ENCODE results near the gene SMURF1. TPM values are rescaled to one million over a fixed set of nuclear protein-coding genes. Genes with fewer than 3 reads are reported as not detected.

Gene SMURF1
- total RNA-seq, 2 experiments from 2014 or later, result 10.3 to 10.4 TPM

DNA sequence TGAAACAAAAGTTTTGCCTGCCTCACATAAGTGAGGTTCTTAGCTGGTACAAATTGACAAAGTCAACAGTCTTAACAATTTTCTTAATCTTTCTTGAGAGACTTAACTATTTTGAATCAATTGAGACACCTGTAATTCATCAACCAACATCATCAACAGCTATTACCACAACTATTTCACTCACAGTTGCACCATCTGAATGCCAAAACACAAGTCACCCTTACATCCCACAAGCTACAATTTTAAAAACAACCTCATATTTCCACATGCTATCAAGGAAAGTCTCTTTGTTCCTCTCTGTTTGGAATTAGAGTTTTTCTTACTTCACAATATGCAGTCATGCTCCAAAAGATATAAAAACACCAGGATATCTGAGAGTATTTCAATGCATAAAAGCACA lies 4.9 kb downstream of the SMURF1 start:
- H3K27me3 Mint-ChIP-seq (ENCODE audit: low read depth), result no peaks in the 10 kb centered on the region
- H3K27ac Mint-ChIP-seq, result no peak overlapping the region
- peaks cover 27% of the 10 kb centered on the region for H3K4me1 Mint-ChIP-seq (ENCODE audit: low read depth)
- H3K36me3 Mint-ChIP-seq (ENCODE audit: low read depth), result peaks cover 11% of the 10 kb centered on the region
- ChIA-PET POLR2A (no interaction called here), CTCF (no interaction called here)
- no peak for ATAC-seq
- DNase-seq, result no peak
- H3K4me3 Mint-ChIP-seq, result no peak overlapping the region
- H3K9me3 Mint-ChIP-seq (ENCODE audit: insufficient read depth), result no peaks in the 10 kb centered on the region

DNA sequence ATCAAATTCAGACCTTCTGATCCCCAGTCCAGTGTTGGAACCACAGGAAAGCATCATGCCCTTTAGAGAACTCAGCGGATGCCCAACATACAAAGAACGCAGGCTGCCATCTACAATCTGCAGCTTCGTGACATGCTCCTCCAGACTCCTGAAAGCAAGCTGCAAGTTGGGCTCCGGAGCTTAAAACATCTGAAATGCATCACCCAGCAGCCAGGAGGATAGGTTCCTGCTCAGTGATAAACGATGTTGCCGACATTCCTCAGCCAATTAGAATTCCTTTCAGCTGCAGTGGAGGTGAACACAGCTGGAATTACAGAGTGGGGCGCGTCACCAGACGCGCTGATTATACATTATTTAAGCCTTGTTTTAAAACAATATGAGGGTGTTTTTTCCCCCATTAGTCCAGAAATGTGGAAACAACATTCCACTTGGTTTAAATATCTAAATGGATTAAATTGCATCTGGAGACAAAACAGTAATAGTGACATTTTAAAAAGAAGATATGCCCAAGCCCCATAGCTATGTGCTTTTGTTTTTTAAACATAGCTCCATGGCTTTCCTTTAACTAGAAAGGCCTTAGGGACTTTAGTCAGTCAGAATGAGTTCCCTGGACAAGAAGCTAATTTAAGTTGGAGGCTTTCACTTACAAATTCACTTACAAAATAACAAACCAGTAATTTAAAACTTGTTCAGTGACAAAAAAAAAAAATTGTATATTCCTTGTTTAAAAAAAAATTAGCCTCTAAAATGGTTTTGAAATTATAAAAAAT lies 6.3 kb downstream of the SMURF1 start:
- Mint-ChIP-seq H3K9me3 (ENCODE audit: insufficient read depth) (no peaks in the 10 kb centered on the region), H3K27ac (no peak overlapping the region), H3K27me3 (ENCODE audit: low read depth) (no peaks in the 10 kb centered on the region), H3K4me1 (ENCODE audit: low read depth) (peaks cover 24% of the 10 kb centered on the region), H3K4me3 (no peak overlapping the region), H3K36me3 (ENCODE audit: low read depth) (peaks cover 14% of the 10 kb centered on the region)
- DNase-seq (no peak), ATAC-seq (no peak)
- CTCF ChIA-PET, result interaction anchor here (1.4 kb wide), 1 partner anchor 9 kb away, joined by 7 read pairs; no protein-coding TSS in a partner anchor
- POLR2A ChIA-PET, result no interaction called here

DNA sequence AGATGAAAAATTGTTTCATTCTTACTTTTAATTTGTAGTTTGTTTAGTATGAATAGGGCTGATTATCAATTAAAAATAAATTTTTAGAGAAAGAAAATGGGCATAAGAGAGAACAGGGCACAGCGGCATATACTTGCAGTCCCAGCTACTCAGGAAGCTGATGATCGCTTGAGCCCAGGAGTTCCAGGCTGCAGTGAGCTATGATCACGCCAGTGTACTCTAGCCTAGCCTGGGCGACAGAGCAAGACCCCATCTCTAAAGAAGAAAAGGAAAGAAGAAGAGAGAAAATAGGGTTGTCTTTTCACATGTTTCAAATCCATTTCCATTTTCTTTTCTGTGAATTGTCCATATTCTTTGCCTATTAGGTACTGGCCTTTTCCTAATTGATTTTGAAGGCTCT lies 8.0 kb downstream of the SMURF1 start:
- no peaks in the 10 kb centered on the region for H3K27me3 Mint-ChIP-seq (ENCODE audit: low read depth)
- CTCF ChIA-PET, result no interaction called here
- ATAC-seq (no peak), DNase-seq (no peak)
- H3K9me3 Mint-ChIP-seq (ENCODE audit: insufficient read depth), result no peaks in the 10 kb centered on the region
- POLR2A ChIA-PET, result interaction anchor here (0.7 kb wide), 1 partner anchor 9 kb away, joined by 3 read pairs; no protein-coding TSS in a partner anchor
- H3K4me3 Mint-ChIP-seq, result no peak overlapping the region
- H3K27ac Mint-ChIP-seq, result no peak overlapping the region
- peaks cover 7% of the 10 kb centered on the region for H3K36me3 Mint-ChIP-seq (ENCODE audit: low read depth)
- peaks cover 10% of the 10 kb centered on the region for H3K4me1 Mint-ChIP-seq (ENCODE audit: low read depth)

DNA sequence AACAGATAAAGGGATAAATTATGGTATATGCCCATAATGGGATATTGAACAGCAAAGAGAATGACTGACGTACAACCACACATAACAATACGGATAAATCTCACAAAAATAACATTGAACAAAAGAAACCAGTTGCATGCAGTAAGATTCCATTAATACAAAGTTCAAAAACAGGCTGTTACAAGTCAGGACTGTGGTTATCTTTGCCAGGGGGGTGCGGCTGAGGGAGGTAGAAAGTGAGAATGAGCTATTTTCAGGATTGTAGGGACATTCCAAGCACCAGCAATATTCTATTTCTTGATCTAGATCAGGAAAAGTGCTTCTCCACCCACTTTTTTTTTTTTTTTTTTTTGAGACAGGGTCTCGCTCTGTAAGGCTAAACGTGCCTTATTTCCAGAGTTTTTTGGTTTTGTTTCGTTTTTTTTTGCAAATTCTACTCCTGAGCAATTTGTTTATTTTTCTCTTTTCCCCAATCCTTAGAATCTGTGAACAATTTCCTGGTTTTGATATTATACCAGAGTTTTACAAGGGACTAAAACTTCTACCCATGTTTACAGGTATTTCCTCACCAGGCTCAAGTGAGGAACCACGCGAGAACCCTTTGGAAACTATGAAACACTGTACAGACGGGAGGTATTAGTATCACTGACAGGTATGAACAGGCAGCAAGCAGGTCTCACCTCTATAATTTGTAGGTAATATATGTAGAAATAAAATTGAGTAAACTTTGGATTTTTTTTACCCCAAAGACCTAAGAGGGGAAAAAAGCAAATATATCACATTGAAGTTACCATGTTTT lies 9.9 kb downstream of the SMURF1 start:
- H3K4me1 Mint-ChIP-seq (ENCODE audit: low read depth), result peaks cover 6% of the 10 kb centered on the region
- H3K36me3 Mint-ChIP-seq (ENCODE audit: low read depth), result peaks cover 3% of the 10 kb centered on the region
- ChIA-PET POLR2A (no interaction called here), CTCF (no interaction called here)
- no peak overlapping the region for H3K27ac Mint-ChIP-seq
- DNase-seq (no peak), ATAC-seq (no peak)
- H3K9me3 Mint-ChIP-seq (ENCODE audit: insufficient read depth), result no peaks in the 10 kb centered on the region
- no peak overlapping the region for H3K4me3 Mint-ChIP-seq
- H3K27me3 Mint-ChIP-seq (ENCODE audit: low read depth), result no peaks in the 10 kb centered on the region

DNA sequence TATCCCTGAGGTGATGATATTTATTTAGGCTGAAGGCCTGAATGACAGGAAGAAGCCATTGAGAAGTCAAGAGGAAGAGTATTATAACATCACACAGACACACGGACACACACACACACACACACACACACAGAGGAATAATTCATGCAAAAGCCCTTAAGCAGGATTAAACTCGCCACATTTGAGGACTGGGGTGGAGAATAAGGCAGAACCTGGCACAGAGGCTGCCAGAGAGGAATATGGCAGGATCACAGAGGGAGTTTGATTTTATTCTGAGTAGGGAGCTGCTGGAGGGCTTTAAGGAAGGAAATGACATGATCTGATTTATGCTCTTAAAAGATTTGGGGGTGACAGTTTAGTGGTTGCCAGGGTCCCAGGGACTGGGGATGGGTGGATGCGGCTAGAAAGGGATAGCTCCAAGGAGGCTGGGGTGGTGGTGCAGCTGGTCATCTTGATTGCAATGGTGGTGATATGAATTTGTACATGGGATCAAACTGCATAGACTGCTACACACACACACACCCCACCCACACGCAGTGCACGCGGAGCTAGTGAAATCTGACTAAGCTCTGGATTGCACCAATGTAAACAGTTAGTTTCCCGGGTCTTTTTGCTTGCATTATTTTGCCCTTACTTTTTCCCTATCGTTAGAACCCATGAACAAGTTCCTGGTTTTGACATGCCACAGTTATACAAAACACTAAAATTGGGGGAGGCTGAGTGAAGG lies 11.2 kb downstream of the SMURF1 start:
- H3K27me3 Mint-ChIP-seq (ENCODE audit: low read depth), result no peaks in the 10 kb centered on the region
- H3K27ac Mint-ChIP-seq, result no peak overlapping the region
- ATAC-seq (no peak), DNase-seq (no peak)
- H3K9me3 Mint-ChIP-seq (ENCODE audit: insufficient read depth), result no peaks in the 10 kb centered on the region
- peaks cover 3% of the 10 kb centered on the region for H3K36me3 Mint-ChIP-seq (ENCODE audit: low read depth)
- ChIA-PET POLR2A (no interaction called here), CTCF (no interaction called here)
- H3K4me3 Mint-ChIP-seq, result no peak overlapping the region
- peaks cover 3% of the 10 kb centered on the region for H3K4me1 Mint-ChIP-seq (ENCODE audit: low read depth)

DNA sequence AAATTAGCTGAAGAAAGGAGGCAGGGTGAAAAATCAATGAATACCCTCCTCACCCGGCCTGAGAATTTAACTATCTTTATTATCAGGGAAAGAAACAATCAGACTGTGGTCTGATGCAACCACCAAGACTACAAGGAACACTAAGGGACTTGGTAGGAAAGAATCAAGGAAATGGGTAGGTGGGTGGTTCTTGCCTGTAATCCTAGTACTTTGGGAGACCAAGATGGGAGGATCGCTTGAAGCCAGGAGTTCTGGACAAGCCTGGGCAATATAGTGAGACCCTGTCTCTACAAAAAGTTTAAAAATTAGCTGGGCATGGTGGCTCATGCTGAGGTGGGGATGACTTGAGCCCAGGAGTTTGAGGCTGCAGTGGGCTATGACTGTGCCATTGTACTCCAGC lies 12.6 kb downstream of the SMURF1 start:
- no peaks in the 10 kb centered on the region for H3K27me3 Mint-ChIP-seq (ENCODE audit: low read depth)
- CTCF ChIA-PET, result interaction anchor here (1.4 kb wide), 1 partner anchor 91 kb away, joined by 3 read pairs; no protein-coding TSS in a partner anchor
- DNase-seq, result no peak
- no peak overlapping the region for H3K27ac Mint-ChIP-seq
- no peak for ATAC-seq
- H3K36me3 Mint-ChIP-seq (ENCODE audit: low read depth), result peaks cover 3% of the 10 kb centered on the region
- POLR2A ChIA-PET, result no interaction called here
- peaks cover 3% of the 10 kb centered on the region for H3K4me1 Mint-ChIP-seq (ENCODE audit: low read depth)
- no peak overlapping the region for H3K4me3 Mint-ChIP-seq
- H3K9me3 Mint-ChIP-seq (ENCODE audit: insufficient read depth), result no peaks in the 10 kb centered on the region

DNA sequence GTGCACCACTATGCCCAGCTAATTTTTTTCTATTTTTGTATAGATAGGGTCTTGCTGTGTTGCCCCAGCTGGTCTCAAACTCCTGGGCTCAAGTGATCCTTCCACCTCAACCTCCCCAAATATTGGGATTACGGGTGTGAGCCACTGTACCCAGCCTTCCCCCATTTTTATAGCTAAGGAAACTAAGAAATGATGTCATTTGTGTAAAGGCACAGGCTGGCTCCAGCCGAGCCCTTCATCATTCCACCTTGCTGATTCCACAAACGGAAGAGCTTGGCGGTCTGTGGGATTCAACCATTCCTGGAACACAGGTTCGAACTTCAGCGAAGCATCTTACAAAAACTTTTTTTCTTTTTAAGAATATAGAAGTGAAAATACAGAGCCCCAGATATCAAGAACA lies 14.4 kb downstream of the SMURF1 start:
- DNase-seq (no peak), ATAC-seq (no peak)
- Mint-ChIP-seq H3K27me3 (ENCODE audit: low read depth) (no peaks in the 10 kb centered on the region), H3K4me1 (ENCODE audit: low read depth) (peaks cover 6% of the 10 kb centered on the region), H3K36me3 (ENCODE audit: low read depth) (peaks cover 3% of the 10 kb centered on the region), H3K27ac (no peak overlapping the region), H3K4me3 (no peak overlapping the region), H3K9me3 (ENCODE audit: insufficient read depth) (no peaks in the 10 kb centered on the region)
- CTCF ChIA-PET, result interaction anchor here (1.6 kb wide), 1 partner anchor 8 kb away, joined by 7 read pairs; no protein-coding TSS in a partner anchor
- POLR2A ChIA-PET, result interaction anchor here (0.8 kb wide), 1 partner anchor 10 kb away, joined by 3 read pairs; no protein-coding TSS in a partner anchor

DNA sequence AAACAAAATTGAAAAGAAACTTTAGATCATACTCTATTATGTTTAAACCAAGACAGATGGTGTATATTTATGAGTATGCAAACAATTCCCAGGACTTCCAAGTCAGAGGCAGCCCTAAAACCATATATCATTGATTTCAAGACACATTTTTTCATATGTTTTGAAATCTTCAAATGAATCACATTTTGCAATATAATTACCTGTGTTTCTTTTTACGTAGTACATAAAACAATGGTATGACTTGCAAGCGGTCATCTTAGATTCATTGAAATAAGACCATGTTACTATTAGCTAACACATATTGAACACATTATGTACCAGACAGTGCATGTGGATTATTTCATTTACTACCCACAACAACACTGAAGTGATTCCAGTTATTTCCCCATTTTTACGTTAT lies 14.9 kb downstream of the SMURF1 start:
- ChIA-PET POLR2A (no interaction called here), CTCF (interaction anchor here (1.6 kb wide), 1 partner anchor 8 kb away, joined by 7 read pairs; no protein-coding TSS in a partner anchor)
- peaks cover 10% of the 10 kb centered on the region for H3K4me1 Mint-ChIP-seq (ENCODE audit: low read depth)
- ATAC-seq, result no peak
- no peaks in the 10 kb centered on the region for H3K27me3 Mint-ChIP-seq (ENCODE audit: low read depth)
- no peak overlapping the region for H3K27ac Mint-ChIP-seq
- no peak for DNase-seq
- H3K9me3 Mint-ChIP-seq (ENCODE audit: insufficient read depth), result no peaks in the 10 kb centered on the region
- H3K4me3 Mint-ChIP-seq, result no peak overlapping the region
- H3K36me3 Mint-ChIP-seq (ENCODE audit: low read depth), result peaks cover 3% of the 10 kb centered on the region

DNA sequence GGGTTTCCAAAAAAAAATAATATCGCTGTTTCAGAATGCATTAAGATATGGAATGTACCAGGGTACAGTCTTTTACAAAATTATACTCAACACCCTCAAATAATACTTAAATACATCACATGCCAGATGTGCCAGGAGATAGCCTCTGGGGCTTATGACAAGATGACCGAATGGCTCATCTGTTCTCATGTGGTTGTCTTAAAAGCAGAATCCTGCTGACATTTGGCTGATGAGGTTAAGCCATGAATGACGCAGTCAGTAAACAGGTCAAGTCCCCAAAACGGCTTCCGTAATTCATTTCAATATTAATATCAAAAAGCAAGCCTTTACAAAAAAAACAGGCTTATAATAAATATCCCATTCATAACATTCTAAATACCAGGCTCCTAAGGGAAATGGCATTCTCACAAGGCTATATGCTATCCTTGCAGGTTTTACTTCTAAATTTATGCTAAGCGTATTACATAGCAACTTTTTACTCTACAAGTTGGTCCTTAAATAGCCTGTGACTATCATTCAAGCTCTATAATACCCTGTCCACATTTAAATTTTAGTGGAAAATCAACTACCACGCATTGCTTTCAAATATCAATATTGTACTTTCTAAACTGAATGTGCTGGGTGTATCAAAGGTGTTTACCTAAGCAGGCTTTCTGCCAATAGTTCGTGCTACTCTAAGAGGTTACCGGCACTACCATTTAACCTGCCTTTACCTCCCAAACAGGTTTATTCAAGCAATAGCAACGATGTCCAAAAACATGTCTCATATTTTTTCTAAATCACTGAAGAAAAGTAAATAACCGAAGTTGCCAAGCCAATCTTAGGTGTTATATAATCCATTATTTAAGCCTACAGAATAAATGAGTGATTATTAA lies 15.6 kb downstream of the SMURF1 start:
- POLR2A ChIA-PET, result no interaction called here
- Mint-ChIP-seq H3K4me1 (ENCODE audit: low read depth) (peaks cover 12% of the 10 kb centered on the region), H3K36me3 (ENCODE audit: low read depth) (no peaks in the 10 kb centered on the region)

DNA sequence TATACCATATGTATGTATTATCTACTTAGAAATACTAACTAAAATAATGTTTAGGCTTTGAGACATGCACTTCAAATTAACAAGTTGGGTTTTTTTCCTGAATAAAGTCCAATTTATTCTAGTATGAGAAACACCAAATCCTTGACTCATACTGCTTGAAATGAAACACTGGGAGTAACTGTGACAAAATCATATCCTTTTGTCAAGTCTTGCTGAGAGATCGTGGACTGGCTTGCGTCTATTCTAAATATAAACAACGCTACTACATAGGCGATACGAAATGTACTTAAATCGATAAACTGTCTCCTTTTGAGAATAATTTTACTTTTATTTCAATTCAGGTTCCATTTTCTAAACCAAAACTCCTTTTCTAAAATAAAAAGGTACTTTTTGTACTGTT lies 16.3 kb downstream of the SMURF1 start:
- Mint-ChIP-seq H3K27me3 (ENCODE audit: low read depth) (no peaks in the 10 kb centered on the region), H3K4me1 (ENCODE audit: low read depth) (peaks cover 12% of the 10 kb centered on the region), H3K27ac (no peak overlapping the region), H3K4me3 (no peak overlapping the region), H3K36me3 (ENCODE audit: low read depth) (no peaks in the 10 kb centered on the region), H3K9me3 (ENCODE audit: insufficient read depth) (no peaks in the 10 kb centered on the region)
- DNase-seq (no peak), ATAC-seq (no peak)
- CTCF ChIA-PET, result no interaction called here
- POLR2A ChIA-PET, result no interaction called here

More for the DNA sequence above, 15.6 kb downstream of the SMURF1 start:
- H3K27me3 Mint-ChIP-seq (ENCODE audit: low read depth), result no peaks in the 10 kb centered on the region
- no peak overlapping the region for H3K27ac Mint-ChIP-seq
- CTCF ChIA-PET, result interaction anchor here (1.6 kb wide), 1 partner anchor 9 kb away, joined by 7 read pairs; no protein-coding TSS in a partner anchor
- H3K4me3 Mint-ChIP-seq, result no peak overlapping the region
- no peaks in the 10 kb centered on the region for H3K9me3 Mint-ChIP-seq (ENCODE audit: insufficient read depth)
- DNase-seq (no peak), ATAC-seq (no peak)

DNA sequence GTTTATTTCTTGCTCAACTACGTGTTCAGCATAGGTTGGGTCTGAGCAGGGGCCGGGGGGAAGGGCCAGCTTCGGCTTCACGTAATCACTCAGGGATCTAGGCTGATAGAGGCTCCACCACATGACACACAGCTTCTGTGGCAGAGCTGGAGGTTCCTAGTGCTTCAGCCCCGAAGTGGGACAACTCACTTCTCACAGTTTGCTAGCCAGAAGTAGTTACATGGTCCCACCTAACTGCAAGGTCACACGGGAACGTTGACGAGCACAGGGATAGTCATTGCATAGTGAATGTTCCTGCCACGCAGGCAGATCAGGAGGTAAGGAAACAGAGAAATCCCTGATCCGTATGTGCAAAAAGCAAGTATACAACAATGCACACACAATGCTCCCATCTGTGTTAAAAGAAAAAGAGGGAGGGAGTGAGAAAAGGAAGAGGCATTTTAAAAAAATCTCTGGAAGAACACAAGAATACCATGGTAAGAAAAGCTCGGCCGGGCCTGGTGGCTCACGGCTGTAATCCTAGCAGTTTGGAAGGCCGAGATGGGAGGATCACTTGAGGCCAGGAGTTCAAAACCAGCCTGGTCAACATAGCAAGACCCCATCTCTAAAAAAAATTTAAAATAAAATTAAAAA lies 16.9 kb downstream of the SMURF1 start:
- ChIA-PET CTCF (no interaction called here), POLR2A (no interaction called here)
- Mint-ChIP-seq H3K27ac (no peak overlapping the region), H3K9me3 (ENCODE audit: insufficient read depth) (no peaks in the 10 kb centered on the region), H3K27me3 (ENCODE audit: low read depth) (no peaks in the 10 kb centered on the region), H3K36me3 (ENCODE audit: low read depth) (no peaks in the 10 kb centered on the region), H3K4me3 (no peak overlapping the region), H3K4me1 (ENCODE audit: low read depth) (peaks cover 12% of the 10 kb centered on the region)
- DNase-seq, result no peak
- no peak for ATAC-seq

Data from activated CD8-positive, alpha-beta T cell treated with anti-CD3 and anti-CD28 coated beads, Interleukin-2, amount 10 ng/mL, durations not matched to agents 7 days and 5 days (primary cell).